ENCODE data around the gene CFAP100.

GRCh38 chr3:126373146-126373613 is 21.5 kb upstream of the CFAP100 start:
- TF ChIP-seq, protein P1, sequence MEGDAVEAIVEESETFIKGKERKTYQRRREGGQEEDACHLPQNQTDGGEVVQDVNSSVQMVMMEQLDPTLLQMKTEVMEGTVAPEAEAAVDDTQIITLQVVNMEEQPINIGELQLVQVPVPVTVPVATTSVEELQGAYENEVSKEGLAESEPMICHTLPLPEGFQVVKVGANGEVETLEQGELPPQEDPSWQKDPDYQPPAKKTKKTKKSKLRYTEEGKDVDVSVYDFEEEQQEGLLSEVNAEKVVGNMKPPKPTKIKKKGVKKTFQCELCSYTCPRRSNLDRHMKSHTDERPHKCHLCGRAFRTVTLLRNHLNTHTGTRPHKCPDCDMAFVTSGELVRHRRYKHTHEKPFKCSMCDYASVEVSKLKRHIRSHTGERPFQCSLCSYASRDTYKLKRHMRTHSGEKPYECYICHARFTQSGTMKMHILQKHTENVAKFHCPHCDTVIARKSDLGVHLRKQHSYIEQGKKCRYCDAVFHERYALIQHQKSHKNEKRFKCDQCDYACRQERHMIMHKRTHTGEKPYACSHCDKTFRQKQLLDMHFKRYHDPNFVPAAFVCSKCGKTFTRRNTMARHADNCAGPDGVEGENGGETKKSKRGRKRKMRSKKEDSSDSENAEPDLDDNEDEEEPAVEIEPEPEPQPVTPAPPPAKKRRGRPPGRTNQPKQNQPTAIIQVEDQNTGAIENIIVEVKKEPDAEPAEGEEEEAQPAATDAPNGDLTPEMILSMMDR (IDR thresholded peaks at IDR 0.05), result no peak
- TF ChIP-seq POLR2A (IDR thresholded peaks at IDR 0.05), result no peak
